ENCODE measurements around the gene NLGN1.

NLGN1 gene

GRCh38 chr3:173676094-173676493 lies 278.6 kb downstream of the NLGN1 start:
- Histone ChIP-seq H3K36me3 (replicated peaks) (no peaks in the 10 kb centered on the region), H3K27ac (no peak overlapping the region), H3K4me3 (ENCODE audit: low read depth, low read length) (no peak overlapping the region), H3K27me3 (replicated peaks) (no peaks in the 10 kb centered on the region)
- in situ Hi-C loops (cut with HindIII; ENCODE audit: low pct_ligation_motif_present, low sequenced_read_pairs): no loop called here
- TF ChIP-seq CTCF (IDR thresholded peaks at IDR 0.05; ENCODE audit: low read depth, low read length, missing control alignments): no peak
- DNase-seq: no peak

DNA sequence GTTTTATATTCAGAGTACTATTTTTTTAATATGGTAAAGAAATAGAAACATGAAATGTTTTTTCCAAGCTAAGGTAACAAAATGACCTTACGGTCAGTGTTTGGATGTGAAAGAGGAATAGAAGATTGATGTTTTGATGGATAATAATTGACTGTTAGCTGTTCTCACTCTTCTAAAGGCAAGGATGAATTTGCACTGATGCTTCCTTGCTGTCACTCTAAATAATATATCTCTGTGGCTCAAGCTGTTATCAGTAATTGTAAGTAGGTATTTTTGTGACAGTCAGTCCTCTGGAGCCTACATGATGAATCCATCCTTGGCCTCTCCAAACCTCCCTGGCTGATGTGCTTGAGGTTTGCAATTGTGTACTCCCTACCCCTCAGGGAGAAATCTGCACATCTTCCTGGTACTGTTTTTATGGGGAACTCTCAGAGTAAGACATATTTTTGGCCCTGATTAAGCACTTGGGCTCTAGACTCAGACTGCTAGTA lies 283.7 kb downstream of the NLGN1 start:
- H3K27me3 ChIP-seq (replicated peaks): no peaks in the 10 kb centered on the region
- no peak overlapping the region for H3K4me3 ChIP-seq (ENCODE audit: low read depth, low read length)
- in situ Hi-C loops (cut with HindIII; ENCODE audit: low pct_ligation_motif_present, low sequenced_read_pairs): no loop called here
- no peak for TF ChIP-seq CTCF (IDR thresholded peaks at IDR 0.05; ENCODE audit: low read depth, low read length, missing control alignments)
- no peaks in the 10 kb centered on the region for H3K36me3 ChIP-seq (replicated peaks)
- no peak overlapping the region for H3K27ac ChIP-seq
- DNase-seq: no peak

DNA sequence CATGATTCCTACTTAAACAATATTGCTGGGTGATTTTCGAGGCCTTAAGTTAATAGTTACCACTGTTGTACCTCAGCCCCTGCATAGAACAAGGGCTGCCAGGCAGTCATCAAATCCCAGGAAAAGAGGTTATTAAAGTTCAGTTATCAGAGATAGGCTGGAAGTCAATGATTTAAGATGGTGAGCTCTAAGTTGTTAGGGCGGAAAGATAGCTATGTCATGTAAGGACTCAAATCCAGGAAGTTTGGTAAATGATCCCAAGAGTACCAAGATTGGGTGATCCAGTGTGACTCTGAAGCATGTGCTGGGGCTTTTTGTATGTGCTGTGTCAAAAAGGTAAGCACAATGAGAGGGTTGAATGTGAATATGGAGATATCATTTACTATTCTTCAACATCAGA lies 287.9 kb downstream of the NLGN1 start:
- H3K27me3 ChIP-seq (replicated peaks): no peaks in the 10 kb centered on the region
- DNase-seq: no peak
- H3K36me3 ChIP-seq (replicated peaks): no peaks in the 10 kb centered on the region
- no peak for TF ChIP-seq CTCF (IDR thresholded peaks at IDR 0.05; ENCODE audit: low read depth, low read length, missing control alignments)
- no peak overlapping the region for H3K4me3 ChIP-seq (ENCODE audit: low read depth, low read length)
- in situ Hi-C loops (cut with HindIII; ENCODE audit: low pct_ligation_motif_present, low sequenced_read_pairs): no loop called here
- H3K27ac ChIP-seq: no peak overlapping the region

GRCh38 chr3:173688216-173688842 lies 290.8 kb downstream of the NLGN1 start:
- DNase-seq: no peak
- Histone ChIP-seq H3K4me3 (ENCODE audit: low read depth, low read length) (no peak overlapping the region), H3K36me3 (replicated peaks) (no peaks in the 10 kb centered on the region), H3K27ac (no peak overlapping the region), H3K27me3 (replicated peaks) (no peaks in the 10 kb centered on the region)
- no peak for TF ChIP-seq CTCF (IDR thresholded peaks at IDR 0.05; ENCODE audit: low read depth, low read length, missing control alignments)
- in situ Hi-C loops (cut with HindIII; ENCODE audit: low pct_ligation_motif_present, low sequenced_read_pairs): no loop called here

DNA sequence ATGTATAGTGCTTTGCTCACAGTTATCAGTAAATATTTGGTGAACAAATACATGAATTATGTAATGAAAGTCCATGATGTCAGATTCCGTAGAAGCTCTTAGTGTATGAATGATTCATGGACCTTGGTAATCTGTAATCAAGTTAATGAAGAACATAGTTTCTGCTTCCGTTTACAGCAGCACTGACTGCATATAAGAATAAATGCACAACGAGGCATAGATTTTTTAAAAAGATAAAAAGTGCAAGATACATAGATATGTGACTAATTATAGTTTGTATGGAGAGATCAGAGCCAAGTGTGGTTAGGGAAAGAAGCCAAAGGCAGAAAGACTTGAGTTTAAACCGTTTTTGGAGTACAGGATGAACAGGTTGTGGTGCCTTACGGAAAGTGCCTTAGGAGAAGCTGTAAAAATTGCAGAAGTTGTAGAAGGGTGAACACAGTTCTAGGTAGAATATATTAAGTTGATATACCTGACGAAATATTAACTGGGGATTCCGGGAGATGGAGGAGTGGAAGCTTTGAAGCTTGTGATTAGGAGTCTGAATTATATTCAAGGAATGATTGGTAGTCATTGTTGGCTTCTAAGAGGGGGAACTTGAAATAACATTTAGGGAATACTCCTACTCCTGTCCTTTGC lies 293.1 kb downstream of the NLGN1 start:
- TF ChIP-seq CTCF (IDR thresholded peaks at IDR 0.05; ENCODE audit: low read depth, low read length, missing control alignments): no peak
- in situ Hi-C loops (cut with HindIII; ENCODE audit: low pct_ligation_motif_present, low sequenced_read_pairs): no loop called here
- Histone ChIP-seq H3K36me3 (replicated peaks) (no peaks in the 10 kb centered on the region), H3K4me3 (ENCODE audit: low read depth, low read length) (no peak overlapping the region), H3K27me3 (replicated peaks) (no peaks in the 10 kb centered on the region), H3K27ac (no peak overlapping the region)
- no peak for DNase-seq

Measured in brain microvascular endothelial cell (primary cell).